CD14-positive monocyte (primary cell): ENCODE data around the gene ZNF28. TPM values are rescaled to one million over a fixed set of nuclear protein-coding genes. Genes with fewer than 3 reads are reported as not detected.
"Not testable (repeated sequence)": the region's sequence is repeated elsewhere in the genome, so short reads cannot be mapped to it uniquely, and the experiment has no call there.

Experiments used
- DNase-seq, 3 donors: peaks; one replicate each; pipeline ENCODE4 v3.0.0-alpha.2; 2011 to 2022
- H2AFZ ChIP-seq: 2 replicates; pipeline ENCODE4 v1.6.0; 2012; ENCODE audit warnings: mild to moderate bottlenecking, low read depth, low read length, inconsistent platforms; ENCODE audit not compliant: insufficient read depth, poor library complexity, severe bottlenecking
- H3K27ac ChIP-seq, 2 donors: 1 replicate in 1 of 2; 2 replicates in 1 of 2; pipeline ENCODE4 v1.5.1; 2012 to 2013; ENCODE audit warnings: low read length in 2 of 2, control low read depth in 1 of 2, inconsistent platforms in 1 of 2, low read depth in 1 of 2, mild to moderate bottlenecking in 1 of 2
- H3K27me3 ChIP-seq, 2 donors: one replicate each; pipeline versions ENCODE4 v1.6.0 to v1.6.1; 2011 to 2013; ENCODE audit warnings: low read length in 2 of 2; ENCODE audit not compliant: control insufficient read depth in 2 of 2, insufficient read depth in 2 of 2
- H3K36me3 ChIP-seq, 2 donors: replicated peaks in 1 of 2; 1 replicate in 1 of 2; 2 replicates in 1 of 2; pipeline versions ENCODE4 v1.5.1 to v1.6.1; 2012 to 2013; ENCODE audit warnings: low read length in 2 of 2, control low read depth in 1 of 2, inconsistent platforms in 1 of 2, mild to moderate bottlenecking in 1 of 2; ENCODE audit not compliant: insufficient read depth in 2 of 2, control insufficient read depth in 1 of 2
- H3K4me1 ChIP-seq, 2 donors: 1 replicate in 1 of 2; 2 replicates in 1 of 2; pipeline versions ENCODE4 v1.5.1 to v1.6.1; 2012 to 2013; ENCODE audit warnings: low read length in 2 of 2, control low read depth in 1 of 2, inconsistent platforms in 1 of 2, mild to moderate bottlenecking in 1 of 2, moderate library complexity in 1 of 2; ENCODE audit not compliant: insufficient read depth in 2 of 2, control insufficient read depth in 1 of 2
- H3K4me2 ChIP-seq: replicated peaks from 2 replicates; pipeline ENCODE3; 2012; ENCODE audit warnings: low read length, moderate library complexity, mild to moderate bottlenecking; ENCODE audit not compliant: poor library complexity, severe bottlenecking; ENCODE audit errors: extremely low read depth
- H3K4me3 ChIP-seq, 3 experiments: fragments of 200-600 bp in 1 of 3; sonication (generic) in 1 of 3; replicated peaks in 1 of 3; 1 replicate in 2 of 3; 2 replicates in 1 of 3; pipeline ENCODE4 v1.5.1; 2011 to 2013; ENCODE audit warnings: low read length in 3 of 3, mild to moderate bottlenecking in 3 of 3, control low read depth in 2 of 3, low read depth in 2 of 3, inconsistent platforms in 1 of 3, moderate library complexity in 1 of 3
- H3K79me2 ChIP-seq: 2 replicates; pipeline ENCODE4 v1.6.0; 2012; ENCODE audit warnings: mild to moderate bottlenecking, control low read depth, inconsistent platforms, low read length, moderate library complexity; ENCODE audit not compliant: insufficient read depth
- H3K9ac ChIP-seq: 2 replicates; pipeline ENCODE4 v1.6.0; 2017; ENCODE audit warnings: low read length, mild to moderate bottlenecking; ENCODE audit not compliant: insufficient read depth, poor library complexity, severe bottlenecking
- H3K9me3 ChIP-seq, 2 donors: replicated peaks in 1 of 2; 1 replicate in 1 of 2; 2 replicates in 1 of 2; pipeline versions ENCODE4 v1.5.1 to v1.6.1; 2012 to 2013; ENCODE audit warnings: low read length in 2 of 2, control low read depth in 1 of 2; ENCODE audit not compliant: control insufficient read depth in 1 of 2, insufficient read depth in 1 of 2
- H4K20me1 ChIP-seq: 2 replicates; pipeline ENCODE4 v1.6.0; 2012; ENCODE audit warnings: mild to moderate bottlenecking, low read length, control low read depth, moderate library complexity; ENCODE audit not compliant: insufficient read depth
- H3K27ac Mint-ChIP-seq, 7 donors: one replicate each; pipeline ENCODE4 v1.8.0; 2020; ENCODE audit warnings: mild to moderate bottlenecking in 7 of 7, mixed read lengths in 7 of 7, moderate library complexity in 6 of 7, inconsistent platforms in 2 of 7
- H3K27me3 Mint-ChIP-seq, 3 donors: one replicate each; pipeline ENCODE4 v1.8.0; 2021 to 2022; ENCODE audit warnings: low read depth in 3 of 3, mild to moderate bottlenecking in 3 of 3, mixed read lengths in 3 of 3, moderate library complexity in 3 of 3, inconsistent platforms in 1 of 3
- H3K36me3 Mint-ChIP-seq, 2 donors: one replicate each; pipeline ENCODE4 v1.8.0; 2020; ENCODE audit warnings: mixed read lengths in 2 of 2, inconsistent platforms in 1 of 2, mild to moderate bottlenecking in 1 of 2
- H3K4me1 Mint-ChIP-seq: one replicate; pipeline ENCODE4 v1.8.0; 2020; ENCODE audit warnings: mild to moderate bottlenecking, mixed read lengths
- H3K4me3 Mint-ChIP-seq, 2 donors: one replicate each; pipeline ENCODE4 v1.8.0; 2020; ENCODE audit warnings: mild to moderate bottlenecking in 2 of 2, mixed read lengths in 2 of 2, moderate library complexity in 1 of 2
- H3K9me3 Mint-ChIP-seq, 7 donors: one replicate each; pipeline ENCODE4 v1.8.0; 2020 to 2022; ENCODE audit warnings: mixed read lengths in 7 of 7, mild to moderate bottlenecking in 6 of 7, moderate library complexity in 6 of 7, inconsistent platforms in 2 of 7
- CTCF ChIP-seq: fragments of 200-600 bp; IDR thresholded peaks from one replicate; pipeline ENCODE4 v1.8.0; 2022; ENCODE audit warnings: antibody characterized with exemption, mild to moderate bottlenecking
- WGBS: methylation state at CpG from one replicate; pipeline ENCODE4 v1.1.5; 2013; ENCODE audit warnings: missing lambda C conversion rate; ENCODE audit not compliant: insufficient coverage; 5-methylcytosine and 5-hydroxymethylcytosine counted together
- intact Hi-C, 2 donors: fragments of 100-400 bp; cut with micrococcal nuclease; formaldehyde crosslinking; loops; one replicate each; pipeline versions ENCODE4 v1.15.0 to v1.15.1; 2023
- polyA plus RNA-seq, 3 donors: library from polyadenylated mRNA; depleted of rRNA in 1 of 3; unstranded in 2 of 3; stranded (reverse) in 1 of 3; fragments of 300-500 nt in 2 of 3; fragments of >200 nt in 1 of 3; fragmentation: Illumina TruSeq in 2 of 3; gene quantifications; 1 replicate in 2 of 3; 2 replicates in 1 of 3; pipeline ENCODE4 v1.2.3, GENCODE V29; 2012 to 2021

Gene ZNF28
- polyA plus RNA-seq, 3 donors = 2.4 to 21.2 (median 15.0) TPM

- H3K4me2 ChIP-seq, H3K4me3 Mint-ChIP-seq, H3K79me2 ChIP-seq, H2AFZ ChIP-seq, H3K27ac ChIP-seq, H3K27me3 ChIP-seq, H3K4me1 ChIP-seq, H3K27ac Mint-ChIP-seq, H3K4me1 Mint-ChIP-seq, H3K27me3 Mint-ChIP-seq, H3K36me3 Mint-ChIP-seq, DNase-seq, H3K36me3 ChIP-seq, H4K20me1 ChIP-seq, H3K9ac ChIP-seq, intact Hi-C loops, H3K4me3 ChIP-seq: not testable (repeated sequence)
- 50% methylated on average over 2 of the region's 5 CpGs for WGBS
- H3K9me3 ChIP-seq = peaks cover 80 to 83% of the 10 kb centered on the region in 2 donors
- H3K9me3 Mint-ChIP-seq = peaks cover 53 to 94% (median 84%) of the 10 kb centered on the region in 7 donors
Observed at GRCh38 chr19:52833541-52833940, 12.1 kb upstream of the ZNF28 start.

- H3K9ac ChIP-seq, H3K4me3 ChIP-seq, H3K4me1 Mint-ChIP-seq, H3K4me3 Mint-ChIP-seq, H4K20me1 ChIP-seq, H3K36me3 Mint-ChIP-seq, H3K27me3 Mint-ChIP-seq, DNase-seq, H3K27ac Mint-ChIP-seq, H3K27ac ChIP-seq, H3K4me1 ChIP-seq, H2AFZ ChIP-seq, intact Hi-C loops, H3K27me3 ChIP-seq, H3K36me3 ChIP-seq, H3K4me2 ChIP-seq, H3K79me2 ChIP-seq: not testable (repeated sequence)
- 100% methylated on average over 1 of the region's 7 CpGs for WGBS
- peaks cover 39 to 92% (median 89%) of the 10 kb centered on the region in 7 donors for H3K9me3 Mint-ChIP-seq
- H3K9me3 ChIP-seq = peaks cover 84 to 89% of the 10 kb centered on the region in 2 donors
Observed at GRCh38 chr19:52829866-52830265, 8.4 kb upstream of the ZNF28 start.

- no peak for TF ChIP-seq CTCF
- 82% methylated on average over 2 of the region's 5 CpGs for WGBS
- no peak overlapping the region for H3K4me2 ChIP-seq
- H3K9ac ChIP-seq = no peak overlapping the region
- Mint-ChIP-seq H3K27me3 (peaks cover 0 to 3% (median under 1%) of the 10 kb centered on the region in 3 donors), H3K36me3 (no peaks in the 10 kb centered on the region), H3K27ac (no peak overlapping the region), H3K4me1 (peaks cover 2% of the 10 kb centered on the region), H3K9me3 (peaks cover 28 to 82% (median 73%) of the 10 kb centered on the region in 7 donors), H3K4me3 (no peak overlapping the region)
- intact Hi-C loops = no loop called here
- H3K27ac ChIP-seq = no peak overlapping the region
- H3K4me3 ChIP-seq = no peak overlapping the region
- H3K9me3 ChIP-seq = peaks cover 68 to 69% of the 10 kb centered on the region in 2 donors
- no peak overlapping the region for H2AFZ ChIP-seq
- peaks cover 4% of the 10 kb centered on the region for H3K79me2 ChIP-seq
- no peak for DNase-seq
- peaks cover 3 to 4% of the 10 kb centered on the region in 2 donors for H3K4me1 ChIP-seq
- H3K27me3 ChIP-seq = no peaks in the 10 kb centered on the region
- H3K36me3 ChIP-seq = no peaks in the 10 kb centered on the region
- no peaks in the 10 kb centered on the region for H4K20me1 ChIP-seq
Observed at GRCh38 chr19:52825765-52826164, 4.3 kb upstream of the ZNF28 start.
